Neural progenitor cell (in vitro differentiated cells): ENCODE results near the gene MYO7B. TPM values are rescaled to one million over a fixed set of nuclear protein-coding genes. Genes with fewer than 3 reads are reported as not detected.

Source experiments
- DNase-seq: peaks from one replicate; pipeline ENCODE4 v3.0.0-alpha.2; 2016; ENCODE audit warnings: low spot score
- H2AFZ ChIP-seq: fragments of 200-600 bp; sonication (generic); replicated peaks from 2 replicates; pipeline ENCODE4 v1.6.1; 2016; ENCODE audit warnings: antibody characterized with exemption
- H3F3A ChIP-seq: fragments of 200-600 bp; sonication (generic); 2 replicates; pipeline ENCODE4 v1.6.1; 2016; ENCODE audit warnings: antibody characterized with exemption, low read depth
- H3K27ac ChIP-seq: fragments of 200-600 bp; sonication (generic); 2 replicates; pipeline ENCODE4 v1.5.1; 2016; ENCODE audit warnings: mild to moderate bottlenecking
- H3K27me3 ChIP-seq: fragments of 200-600 bp; sonication (generic); 2 replicates; pipeline ENCODE4 v1.6.1; 2016; ENCODE audit warnings: mild to moderate bottlenecking, moderate library complexity
- H3K36me3 ChIP-seq: fragments of 200-600 bp; sonication (generic); 2 replicates; pipeline ENCODE4 v1.5.1; 2016
- H3K4me1 ChIP-seq: fragments of 200-600 bp; sonication (generic); 2 replicates; pipeline ENCODE4 v1.6.1; 2016; ENCODE audit warnings: mixed run types
- H3K4me2 ChIP-seq: fragments of 200-600 bp; sonication (generic); 2 replicates; pipeline ENCODE4 v1.6.1; 2016
- H3K4me3 ChIP-seq: fragments of 200-600 bp; sonication (generic); 2 replicates; pipeline ENCODE4 v1.5.1; 2016
- H3K79me2 ChIP-seq: fragments of 200-600 bp; sonication (generic); 2 replicates; pipeline ENCODE4 v1.6.1; 2016; ENCODE audit warnings: low read depth
- H3K9ac ChIP-seq: fragments of 200-600 bp; sonication (generic); 2 replicates; pipeline ENCODE4 v1.6.1; 2016
- H3K9me3 ChIP-seq: fragments of 200-600 bp; sonication (generic); 2 replicates; pipeline ENCODE4 v1.5.1; 2016; ENCODE audit warnings: low read depth
- H4K20me1 ChIP-seq: fragments of 200-600 bp; sonication (generic); 2 replicates; pipeline ENCODE4 v1.6.1; 2016; ENCODE audit warnings: low read depth
- H3K27ac Mint-ChIP-seq: 3 replicates; pipeline ENCODE4 v1.8.0; 2021; ENCODE audit warnings: mixed read lengths
- H3K27me3 Mint-ChIP-seq: 2 replicates; pipeline ENCODE4 v1.8.0; 2022; ENCODE audit warnings: low read depth, mild to moderate bottlenecking, inconsistent platforms, moderate library complexity, mixed read lengths; ENCODE audit not compliant: insufficient read depth
- H3K36me3 Mint-ChIP-seq: 3 replicates; pipeline ENCODE4 v1.8.0; 2021; ENCODE audit warnings: mixed read lengths
- H3K4me1 Mint-ChIP-seq: 3 replicates; pipeline ENCODE4 v1.8.0; 2021; ENCODE audit warnings: mixed read lengths
- H3K4me3 Mint-ChIP-seq: 3 replicates; pipeline ENCODE4 v1.8.0; 2021; ENCODE audit warnings: mild to moderate bottlenecking, moderate library complexity, mixed read lengths
- H3K9me3 Mint-ChIP-seq: 3 replicates; pipeline ENCODE4 v1.8.0; 2020; ENCODE audit warnings: mixed read lengths
- CTCF ChIP-seq: fragments of 200-600 bp; sonication (generic); IDR thresholded peaks from 2 replicates; pipeline ENCODE4 v1.5.1; 2017; ENCODE audit warnings: antibody characterized with exemption, mild to moderate bottlenecking
- EZH2 ChIP-seq: fragments of 200-600 bp; sonication (generic); IDR thresholded peaks from 2 replicates; pipeline ENCODE4 v1.6.1; 2017; ENCODE audit warnings: antibody characterized with exemption, mild to moderate bottlenecking, moderate library complexity
- EZH2phosphoT487 ChIP-seq: fragments of 200-600 bp; sonication (generic); IDR thresholded peaks from 2 replicates; pipeline ENCODE4 v1.6.1; 2017; ENCODE audit warnings: antibody characterized with exemption
- total RNA-seq: library from RNA; depleted of rRNA; stranded (reverse); fragments of >200 nt; gene quantifications from 2 replicates; pipeline ENCODE4 v1.2.3, GENCODE V29; 2015; ENCODE audit warnings: low replicate concordance

The MYO7B gene
- total RNA-seq, 1 donor from 2014 or later: not detected

GRCh38 chr2:127551221-127551930 is 15.9 kb downstream of the MYO7B start:
- Histone ChIP-seq H3K4me3 (no peak overlapping the region), H3K27me3 (peaks cover 11% of the 10 kb centered on the region), H3K36me3 (no peaks in the 10 kb centered on the region), H3K27ac (no peak overlapping the region), H3K4me2 (no peak overlapping the region), H3K79me2 (no peaks in the 10 kb centered on the region), H4K20me1 (no peaks in the 10 kb centered on the region), H3K9me3 (no peaks in the 10 kb centered on the region), H3K9ac (no peak overlapping the region), H3K4me1 (no peaks in the 10 kb centered on the region), H3F3A (no peaks in the 10 kb centered on the region), H2AFZ (no peak overlapping the region)
- no peaks in the 10 kb centered on the region for H3K9me3 Mint-ChIP-seq
- no peak for TF ChIP-seq CTCF
- no peak overlapping the region for H3K27ac Mint-ChIP-seq
- H3K4me3 Mint-ChIP-seq: no peak overlapping the region
- H3K27me3 Mint-ChIP-seq: peaks cover 15% of the 10 kb centered on the region
- no peak for DNase-seq
- no peaks in the 10 kb centered on the region for H3K4me1 Mint-ChIP-seq
- no peaks in the 10 kb centered on the region for H3K36me3 Mint-ChIP-seq

GRCh38 chr2:127552336-127552735 is 16.9 kb downstream of the MYO7B start:
- Mint-ChIP-seq H3K27ac (no peak overlapping the region), H3K36me3 (no peaks in the 10 kb centered on the region), H3K27me3 (peaks cover 9% of the 10 kb centered on the region), H3K4me1 (no peaks in the 10 kb centered on the region), H3K4me3 (no peak overlapping the region), H3K9me3 (peaks cover 3% of the 10 kb centered on the region)
- H3K27ac ChIP-seq: no peak overlapping the region
- H3K9me3 ChIP-seq: no peaks in the 10 kb centered on the region
- no peaks in the 10 kb centered on the region for H3K4me1 ChIP-seq
- no peak overlapping the region for H2AFZ ChIP-seq
- H3F3A ChIP-seq: no peaks in the 10 kb centered on the region
- no peaks in the 10 kb centered on the region for H3K79me2 ChIP-seq
- H3K4me3 ChIP-seq: no peak overlapping the region
- H3K27me3 ChIP-seq: peaks cover 9% of the 10 kb centered on the region
- no peaks in the 10 kb centered on the region for H3K36me3 ChIP-seq
- TF ChIP-seq CTCF (no peak), EZH2phosphoT487 (no peak), EZH2 (no peak)
- DNase-seq: no peak
- no peaks in the 10 kb centered on the region for H4K20me1 ChIP-seq
- H3K4me2 ChIP-seq: no peak overlapping the region
- no peak overlapping the region for H3K9ac ChIP-seq

GRCh38 chr2:127552846-127553245 is 17.4 kb downstream of the MYO7B start:
- Mint-ChIP-seq H3K27ac (no peak overlapping the region), H3K27me3 (peaks cover 8% of the 10 kb centered on the region), H3K9me3 (peaks cover 3% of the 10 kb centered on the region), H3K4me1 (no peaks in the 10 kb centered on the region), H3K4me3 (no peak overlapping the region), H3K36me3 (no peaks in the 10 kb centered on the region)
- Histone ChIP-seq H3K4me1 (no peaks in the 10 kb centered on the region), H3K27me3 (peaks cover 4% of the 10 kb centered on the region), H3K9me3 (no peaks in the 10 kb centered on the region), H3K27ac (no peak overlapping the region), H3F3A (no peaks in the 10 kb centered on the region), H3K4me3 (no peak overlapping the region), H2AFZ (no peak overlapping the region), H3K4me2 (no peak overlapping the region), H3K36me3 (no peaks in the 10 kb centered on the region), H4K20me1 (no peaks in the 10 kb centered on the region), H3K79me2 (no peaks in the 10 kb centered on the region), H3K9ac (no peak overlapping the region)
- DNase-seq: no peak
- no peak for TF ChIP-seq EZH2phosphoT487
- TF ChIP-seq CTCF: no peak
- TF ChIP-seq EZH2: no peak
